Neural cell (in vitro differentiated cells): ENCODE data around the gene ACOX3. TPM values are rescaled to one million over a fixed set of nuclear protein-coding genes. Genes with fewer than 3 reads are reported as not detected.

Experiments
- H2AFZ ChIP-seq: fragments of 200-600, 300-800 bp; sonication (generic), shearing (Covaris generic); 2 replicates; pipeline ENCODE4 v1.6.0; 2014; ENCODE audit warnings: low read depth, mild to moderate bottlenecking, antibody characterized with exemption, low read length, moderate library complexity
- H3F3A ChIP-seq: fragments of 200-600 bp; shearing (Covaris generic); 2 replicates; pipeline ENCODE4 v1.6.1; 2016; ENCODE audit warnings: mild to moderate bottlenecking, moderate library complexity, mixed read lengths, antibody characterized with exemption, low read length; ENCODE audit not compliant: insufficient read depth, poor library complexity, severe bottlenecking
- H3K27ac ChIP-seq: fragments of 200-600, 300-800 bp; sonication (generic), shearing (Covaris generic); 2 replicates; pipeline ENCODE4 v1.5.1; 2014; ENCODE audit warnings: mild to moderate bottlenecking, low read length, moderate library complexity
- H3K27me3 ChIP-seq: fragments of 300-800, 200-600 bp; sonication (generic), shearing (Covaris generic); 2 replicates; pipeline ENCODE4 v1.6.0; 2014; ENCODE audit warnings: mild to moderate bottlenecking, low read depth, low read length, moderate library complexity; ENCODE audit not compliant: insufficient read depth
- H3K36me3 ChIP-seq: fragments of 300-800, 200-600 bp; sonication (generic), shearing (Covaris generic); 2 replicates; pipeline ENCODE4 v1.5.1; 2014; ENCODE audit warnings: mild to moderate bottlenecking, antibody characterized with exemption, low read length, moderate library complexity; ENCODE audit not compliant: insufficient read depth
- H3K4me2 ChIP-seq: fragments of 300-800, 200-600 bp; sonication (generic), shearing (Covaris generic); 2 replicates; pipeline ENCODE4 v1.6.0; 2014; ENCODE audit warnings: mild to moderate bottlenecking, low read length
- H3K4me3 ChIP-seq: fragments of 300-800, 200-600 bp; sonication (generic), shearing (Covaris generic); 2 replicates; pipeline ENCODE4 v1.5.1; 2014; ENCODE audit warnings: mild to moderate bottlenecking, low read length, moderate library complexity
- H3K79me2 ChIP-seq: fragments of 200-600 bp; shearing (Covaris generic); replicated peaks from 2 replicates; pipeline ENCODE4 v1.6.0; 2014; ENCODE audit warnings: mild to moderate bottlenecking, low read length, moderate library complexity; ENCODE audit not compliant: insufficient read depth
- H3K9ac ChIP-seq: fragments of 300-800, 200-600 bp; sonication (generic), shearing (Covaris generic); 2 replicates; pipeline ENCODE4 v1.6.1; 2016; ENCODE audit warnings: mild to moderate bottlenecking, low read length, mixed read lengths
- H3K9me2 ChIP-seq: fragments of 200-600 bp; shearing (Covaris generic); 2 replicates; pipeline ENCODE4 v1.6.1; 2016; ENCODE audit warnings: mild to moderate bottlenecking, low read length, mixed read lengths; ENCODE audit not compliant: insufficient read depth
- H3K9me3 ChIP-seq: fragments of 200-600, 300-800 bp; sonication (generic), shearing (Covaris generic); 2 replicates; pipeline ENCODE4 v1.6.1; 2016; ENCODE audit warnings: mild to moderate bottlenecking, mixed run types, low read length, moderate library complexity, mixed read lengths
- H4K20me1 ChIP-seq: fragments of 200-600 bp; shearing (Covaris generic); 2 replicates; pipeline ENCODE4 v1.6.1; 2016; ENCODE audit warnings: mild to moderate bottlenecking, mixed run types; ENCODE audit not compliant: insufficient read depth
- CTCF ChIP-seq: fragments of 450-650 bp; IDR thresholded peaks from 2 replicates; pipeline ENCODE4 v1.5.1; 2014; ENCODE audit warnings: antibody characterized with exemption, mild to moderate bottlenecking, moderate library complexity; ENCODE audit not compliant: poor library complexity, severe bottlenecking
- EP300 ChIP-seq: fragments of 450-650 bp; conservative IDR thresholded peaks from 2 replicates; pipeline ENCODE4 v1.6.1; 2014; ENCODE audit warnings: antibody characterized with exemption, mild to moderate bottlenecking, moderate library complexity; ENCODE audit not compliant: poor library complexity, severe bottlenecking
- EZH2 ChIP-seq: fragments of 200-600, 300-800 bp; shearing (Covaris generic), sonication (generic); IDR thresholded peaks from 2 replicates; pipeline ENCODE4 v1.6.1; 2014; ENCODE audit warnings: antibody characterized with exemption, low read length, borderline replicate concordance, mild to moderate bottlenecking; ENCODE audit not compliant: insufficient read depth, poor library complexity, severe bottlenecking
- MXI1 ChIP-seq: fragments of 450-650 bp; conservative IDR thresholded peaks from 2 replicates; pipeline ENCODE4 v1.6.1; 2014; ENCODE audit warnings: antibody characterized with exemption, mild to moderate bottlenecking; ENCODE audit not compliant: poor library complexity, severe bottlenecking
- POLR2AphosphoS5 ChIP-seq: IDR thresholded peaks from 2 replicates; pipeline ENCODE4 v1.6.1; 2012
- RAD21 ChIP-seq: fragments of 450-650 bp; conservative IDR thresholded peaks from 2 replicates; pipeline ENCODE4 v1.6.1; 2014; ENCODE audit warnings: antibody characterized with exemption, mild to moderate bottlenecking, moderate library complexity
- SMC3 ChIP-seq: fragments of 450-650 bp; conservative IDR thresholded peaks from 2 replicates; pipeline ENCODE4 v1.6.1; 2014; ENCODE audit warnings: antibody characterized with exemption, mild to moderate bottlenecking, moderate library complexity; ENCODE audit not compliant: poor library complexity
- TAF1 ChIP-seq: IDR thresholded peaks from 2 replicates; pipeline ENCODE4 v1.6.1; 2012; ENCODE audit warnings: low read depth
- polyA plus RNA-seq: library from polyadenylated mRNA; depleted of rRNA; stranded (reverse); fragments of >200 nt; gene quantifications from 2 replicates; pipeline ENCODE4 v1.2.3, GENCODE V29; 2014
- TF ChIP-seq, protein P1 (sequence below): IDR thresholded peaks from 2 replicates; pipeline ENCODE4 v1.6.1; 2012; ENCODE audit warnings: borderline replicate concordance

The ACOX3 gene
- polyA plus RNA-seq, 1 donor from 2014 or later = 13.2 TPM

DNA sequence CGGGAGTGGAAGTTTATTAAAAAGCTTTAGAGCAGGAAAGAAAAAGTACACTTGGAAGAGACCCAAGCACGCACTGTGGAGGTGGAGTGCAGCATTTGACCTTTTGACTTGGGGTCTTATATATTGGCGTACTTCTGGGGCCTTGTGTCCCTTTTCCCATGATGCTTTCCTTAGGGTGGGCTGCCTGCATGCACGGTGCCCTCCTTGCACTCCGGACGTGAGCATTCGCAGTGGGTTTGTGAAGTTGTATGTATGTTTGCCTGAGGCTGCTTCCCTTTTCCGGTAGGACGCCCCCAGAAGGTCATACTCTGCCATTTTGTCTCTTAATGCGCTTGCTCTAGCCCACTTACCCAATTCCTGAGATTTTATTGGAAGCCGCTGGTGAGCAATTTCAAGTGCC, 39.7 kb upstream of the ACOX3 start:
- Histone ChIP-seq H3K36me3 (no peaks in the 10 kb centered on the region), H3F3A (no peaks in the 10 kb centered on the region), H3K27ac (no peak overlapping the region), H3K9ac (no peak overlapping the region), H4K20me1 (no peaks in the 10 kb centered on the region), H3K4me3 (no peak overlapping the region), H3K9me2 (no peaks in the 10 kb centered on the region), H3K79me2 (no peaks in the 10 kb centered on the region), H3K27me3 (no peaks in the 10 kb centered on the region), H3K9me3 (no peaks in the 10 kb centered on the region), H2AFZ (no peak overlapping the region), H3K4me2 (no peak overlapping the region)
- TF ChIP-seq SMC3 (no peak), CTCF (no peak), EP300 (no peak), TAF1 (no peak), RAD21 (no peak), EZH2 (no peak), POLR2AphosphoS5 (no peak), MXI1 (no peak)
- TF ChIP-seq, protein P1, sequence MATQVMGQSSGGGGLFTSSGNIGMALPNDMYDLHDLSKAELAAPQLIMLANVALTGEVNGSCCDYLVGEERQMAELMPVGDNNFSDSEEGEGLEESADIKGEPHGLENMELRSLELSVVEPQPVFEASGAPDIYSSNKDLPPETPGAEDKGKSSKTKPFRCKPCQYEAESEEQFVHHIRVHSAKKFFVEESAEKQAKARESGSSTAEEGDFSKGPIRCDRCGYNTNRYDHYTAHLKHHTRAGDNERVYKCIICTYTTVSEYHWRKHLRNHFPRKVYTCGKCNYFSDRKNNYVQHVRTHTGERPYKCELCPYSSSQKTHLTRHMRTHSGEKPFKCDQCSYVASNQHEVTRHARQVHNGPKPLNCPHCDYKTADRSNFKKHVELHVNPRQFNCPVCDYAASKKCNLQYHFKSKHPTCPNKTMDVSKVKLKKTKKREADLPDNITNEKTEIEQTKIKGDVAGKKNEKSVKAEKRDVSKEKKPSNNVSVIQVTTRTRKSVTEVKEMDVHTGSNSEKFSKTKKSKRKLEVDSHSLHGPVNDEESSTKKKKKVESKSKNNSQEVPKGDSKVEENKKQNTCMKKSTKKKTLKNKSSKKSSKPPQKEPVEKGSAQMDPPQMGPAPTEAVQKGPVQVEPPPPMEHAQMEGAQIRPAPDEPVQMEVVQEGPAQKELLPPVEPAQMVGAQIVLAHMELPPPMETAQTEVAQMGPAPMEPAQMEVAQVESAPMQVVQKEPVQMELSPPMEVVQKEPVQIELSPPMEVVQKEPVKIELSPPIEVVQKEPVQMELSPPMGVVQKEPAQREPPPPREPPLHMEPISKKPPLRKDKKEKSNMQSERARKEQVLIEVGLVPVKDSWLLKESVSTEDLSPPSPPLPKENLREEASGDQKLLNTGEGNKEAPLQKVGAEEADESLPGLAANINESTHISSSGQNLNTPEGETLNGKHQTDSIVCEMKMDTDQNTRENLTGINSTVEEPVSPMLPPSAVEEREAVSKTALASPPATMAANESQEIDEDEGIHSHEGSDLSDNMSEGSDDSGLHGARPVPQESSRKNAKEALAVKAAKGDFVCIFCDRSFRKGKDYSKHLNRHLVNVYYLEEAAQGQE = no peak

DNA sequence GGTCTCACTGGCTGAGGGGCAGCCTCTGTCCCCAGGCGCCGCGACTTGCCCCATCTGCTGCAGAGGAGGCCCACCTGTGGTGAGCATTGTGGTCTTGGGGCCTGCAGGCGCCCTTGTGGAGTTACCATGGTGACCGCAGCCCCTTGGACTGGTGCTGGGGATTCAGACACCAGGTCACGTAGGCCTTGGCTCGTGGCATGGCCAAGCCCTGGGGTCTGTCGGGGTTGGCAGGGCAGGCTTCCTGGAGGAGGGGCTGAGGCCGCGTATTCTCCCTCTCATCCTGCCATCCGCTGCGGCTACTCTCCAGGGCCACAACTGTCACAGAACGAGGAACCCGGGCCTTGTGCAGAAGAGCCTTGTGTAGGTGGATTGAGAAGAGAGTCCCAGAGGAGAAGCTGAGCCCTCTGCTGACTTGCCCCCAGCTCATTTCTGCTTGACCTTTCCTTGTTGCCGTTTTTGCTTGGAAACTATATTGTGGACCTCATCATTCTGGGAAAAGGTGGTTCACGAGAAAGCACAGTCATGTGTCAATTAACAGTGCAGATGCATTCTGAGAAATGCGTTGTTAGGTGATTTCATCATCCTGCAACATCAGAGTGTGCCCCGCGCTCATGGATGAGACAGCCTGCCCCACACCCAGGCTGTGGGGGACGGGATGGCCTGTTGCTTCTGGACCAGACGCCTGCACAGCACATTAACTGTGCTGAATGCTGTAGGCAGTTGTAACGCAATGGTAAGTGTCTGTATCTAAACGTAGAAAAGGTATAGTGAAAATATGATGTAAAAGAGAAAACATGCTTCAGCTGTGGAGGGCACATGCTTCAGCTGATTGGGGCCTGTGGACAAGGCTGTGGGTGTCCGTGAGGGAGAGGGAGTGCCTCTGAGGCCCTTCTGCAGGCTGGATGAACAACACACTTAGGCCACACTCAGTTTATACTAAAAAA, 38.5 kb upstream of the ACOX3 start:
- no peaks in the 10 kb centered on the region for H3K9me2 ChIP-seq
- no peaks in the 10 kb centered on the region for H3K9me3 ChIP-seq
- no peak overlapping the region for H3K9ac ChIP-seq
- no peaks in the 10 kb centered on the region for H3K27me3 ChIP-seq
- H3F3A ChIP-seq = no peaks in the 10 kb centered on the region
- H3K79me2 ChIP-seq = no peaks in the 10 kb centered on the region
- no peak overlapping the region for H3K4me3 ChIP-seq
- no peaks in the 10 kb centered on the region for H4K20me1 ChIP-seq
- H3K27ac ChIP-seq = no peak overlapping the region
- no peak overlapping the region for H2AFZ ChIP-seq
- H3K36me3 ChIP-seq = no peaks in the 10 kb centered on the region
- TF ChIP-seq EZH2 = no peak
- no peak for TF ChIP-seq POLR2AphosphoS5
- H3K4me2 ChIP-seq = no peak overlapping the region
